ENCODE results near the gene CCDC43. TPM values are rescaled to one million over a fixed set of nuclear protein-coding genes. Genes with fewer than 3 reads are reported as not detected.

CCDC43 gene
- total and polyA plus RNA-seq, 2 of the 13 experiments (the other 11 are each of a cell fraction or from before 2014, with no cell fraction given), result 17.5 to 94.8 TPM

DNA sequence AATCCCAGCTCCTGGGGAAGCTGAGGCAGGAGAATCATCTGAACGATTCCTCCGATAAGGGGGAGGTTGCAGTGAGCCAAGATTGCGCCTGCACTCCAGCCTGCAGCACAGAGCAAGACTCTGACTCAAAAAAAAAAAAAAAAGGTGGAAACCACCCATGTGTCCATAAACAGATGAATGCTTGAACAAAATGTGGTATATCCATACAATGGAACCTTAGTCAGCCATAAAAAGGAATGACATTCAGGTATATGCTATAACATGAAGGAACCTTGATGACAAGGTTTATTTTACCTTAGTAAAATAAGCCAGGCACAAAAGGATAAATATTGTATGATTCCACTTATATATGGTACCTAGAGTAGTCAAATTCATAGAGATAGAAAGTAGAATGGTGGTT lies 36.2 kb downstream of the CCDC43 start:
- in situ Hi-C loops (cut with HindIII; ENCODE audit: extremely low pct_ligation_motif_present, low pct_unique_long_range_greater_than_20kb), result no loop called here

GRCh38 chr17:44652727-44653126 lies 36.8 kb downstream of the CCDC43 start:
- ATAC-seq (no peak), FAIRE-seq (no peak), DNase-seq (ENCODE audit: low spot score) (no peak)
- Histone ChIP-seq H3K79me2 (ENCODE audit: insufficient read depth, low read length) (no peaks in the 10 kb centered on the region), H3K36me3 (replicated peaks in 1 of 2; ENCODE audit: control insufficient read depth in 1 of 2, insufficient read depth in 2 of 2, low read length in 2 of 2) (no peaks in the 10 kb centered on the region), H3K9me3 (ENCODE audit: low read length) (no peaks in the 10 kb centered on the region), H3K27ac (ENCODE audit: extremely low read length, insufficient read depth, low read length) (no peak overlapping the region), H3K27me3 (ENCODE audit: control insufficient read depth in 1 of 2, insufficient read depth in 2 of 2, low read length in 2 of 2) (0 out of 5 replicates have a peak, but pooled peaks cover 0 to 4% of the 10 kb centered on the region in 2 experiments), H3K4me2 (ENCODE audit: low read depth, low read length) (no peak overlapping the region), H4K20me1 (ENCODE audit: insufficient read depth, low read length) (no peaks in the 10 kb centered on the region), H3K4me1 (ENCODE audit: insufficient read depth, low read length) (no peaks in the 10 kb centered on the region), H2AFZ (ENCODE audit: low read length) (no peak overlapping the region), H3K4me3 (replicated peaks in 1 of 3; ENCODE audit: insufficient read depth in 1 of 3, low read depth in 2 of 3, low read length in 3 of 3) (no peak overlapping the region), H3K9ac (ENCODE audit: insufficient read depth, low read depth, low read length) (no peak overlapping the region)
- POLR2A ChIA-PET, result no interaction called here
- CTCF ChIA-PET (ENCODE audit: low intra/inter-chr PET ratio, low total read pairs), result no interaction called here
- in situ Hi-C loops (cut with HindIII; ENCODE audit: extremely low pct_ligation_motif_present, low pct_unique_long_range_greater_than_20kb) (no loop called here), intact Hi-C loops (cut with micrococcal nuclease; ENCODE audit: unreplicated experiment) (no loop called here)
- BruUV-seq (replicated peaks), result no TSS peak
- TF ChIP-seq, protein P1, sequence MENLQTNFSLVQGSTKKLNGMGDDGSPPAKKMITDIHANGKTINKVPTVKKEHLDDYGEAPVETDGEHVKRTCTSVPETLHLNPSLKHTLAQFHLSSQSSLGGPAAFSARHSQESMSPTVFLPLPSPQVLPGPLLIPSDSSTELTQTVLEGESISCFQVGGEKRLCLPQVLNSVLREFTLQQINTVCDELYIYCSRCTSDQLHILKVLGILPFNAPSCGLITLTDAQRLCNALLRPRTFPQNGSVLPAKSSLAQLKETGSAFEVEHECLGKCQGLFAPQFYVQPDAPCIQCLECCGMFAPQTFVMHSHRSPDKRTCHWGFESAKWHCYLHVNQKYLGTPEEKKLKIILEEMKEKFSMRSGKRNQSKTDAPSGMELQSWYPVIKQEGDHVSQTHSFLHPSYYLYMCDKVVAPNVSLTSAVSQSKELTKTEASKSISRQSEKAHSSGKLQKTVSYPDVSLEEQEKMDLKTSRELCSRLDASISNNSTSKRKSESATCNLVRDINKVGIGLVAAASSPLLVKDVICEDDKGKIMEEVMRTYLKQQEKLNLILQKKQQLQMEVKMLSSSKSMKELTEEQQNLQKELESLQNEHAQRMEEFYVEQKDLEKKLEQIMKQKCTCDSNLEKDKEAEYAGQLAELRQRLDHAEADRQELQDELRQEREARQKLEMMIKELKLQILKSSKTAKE (CRISPR knock-in tag; IDR thresholded peaks at IDR 0.05; ENCODE audit: borderline replicate concordance), result no peak
- TF ChIP-seq NR2F1 (CRISPR knock-in tag; IDR thresholded peaks at IDR 0.05), result peak in 1 of 2 experiments; percentile 74; a peak in 2 of 4 replicates
- TF ChIP-seq SOX13 (IDR thresholded peaks at IDR 0.05), result no peak
- no peak for TF ChIP-seq SOX13 (CRISPR knock-in tag; conservative IDR thresholded peaks at IDR 0.05 in 1 of 2, IDR thresholded peaks at IDR 0.05 in 1 of 2)
- TF ChIP-seq AGO1 (IDR thresholded peaks at IDR 0.05; ENCODE audit: low read depth, low read length, poor library complexity, severe bottlenecking), result no peak
- TF ChIP-seq MLLT10 (CRISPR knock-in tag; IDR thresholded peaks at IDR 0.05), result no peak
- TF ChIP-seq ZNF768 (CRISPR knock-in tag; IDR thresholded peaks at IDR 0.05), result no peak
- 24% methylated on average over 8 of the region's 8 CpGs for WGBS (ENCODE audit: low lambda C conversion rate)

More for the DNA sequence above, 36.2 kb downstream of the CCDC43 start:
- Histone ChIP-seq H3K4me1 (ENCODE audit: insufficient read depth, low read length) (no peaks in the 10 kb centered on the region), H3K4me2 (ENCODE audit: low read depth, low read length) (no peak overlapping the region), H3K27ac (ENCODE audit: extremely low read length, insufficient read depth, low read length) (no peak overlapping the region), H3K27me3 (ENCODE audit: control insufficient read depth in 1 of 2, insufficient read depth in 2 of 2, low read length in 2 of 2) (0 out of 5 replicates have a peak, but pooled peaks cover 0 to 4% of the 10 kb centered on the region in 2 experiments), H3K9ac (ENCODE audit: insufficient read depth, low read depth, low read length) (no peak overlapping the region), H3K4me3 (replicated peaks in 1 of 3; ENCODE audit: insufficient read depth in 1 of 3, low read depth in 2 of 3, low read length in 3 of 3) (no peak overlapping the region), H3K9me3 (ENCODE audit: low read length) (no peaks in the 10 kb centered on the region), H4K20me1 (ENCODE audit: insufficient read depth, low read length) (no peaks in the 10 kb centered on the region), H3K79me2 (ENCODE audit: insufficient read depth, low read length) (no peaks in the 10 kb centered on the region), H2AFZ (ENCODE audit: low read length) (no peak overlapping the region), H3K36me3 (replicated peaks in 1 of 2; ENCODE audit: control insufficient read depth in 1 of 2, insufficient read depth in 2 of 2, low read length in 2 of 2) (no peaks in the 10 kb centered on the region)
- no peak for FAIRE-seq
- ChIA-PET CTCF (ENCODE audit: low intra/inter-chr PET ratio, low total read pairs) (no interaction called here), POLR2A (no interaction called here)
- BruUV-seq (replicated peaks), result no TSS peak
- TF ChIP-seq ZNF343 (CRISPR knock-in tag; IDR thresholded peaks at IDR 0.05) (no peak), MAFF (IDR thresholded peaks at IDR 0.05; ENCODE audit: low read depth, low read length) (no peak), ZNF121 (CRISPR knock-in tag; IDR thresholded peaks at IDR 0.05) (no peak), KLF11 (CRISPR knock-in tag; IDR thresholded peaks at IDR 0.05) (no peak), SAP130 (CRISPR knock-in tag; IDR thresholded peaks at IDR 0.05; ENCODE audit: low read depth) (no peak), EZH2 (conservative IDR thresholded peaks at IDR 0.05; ENCODE audit: low read depth, low read length) (no peak)
- TF ChIP-seq, protein P2, sequence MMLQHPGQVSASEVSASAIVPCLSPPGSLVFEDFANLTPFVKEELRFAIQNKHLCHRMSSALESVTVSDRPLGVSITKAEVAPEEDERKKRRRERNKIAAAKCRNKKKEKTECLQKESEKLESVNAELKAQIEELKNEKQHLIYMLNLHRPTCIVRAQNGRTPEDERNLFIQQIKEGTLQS (CRISPR knock-in tag; IDR thresholded peaks at IDR 0.05), result no peak
- no peak for ATAC-seq
- no peak for DNase-seq (ENCODE audit: low spot score)
- WGBS (ENCODE audit: low lambda C conversion rate), result 45% methylated on average over 3 of the region's 3 CpGs
- intact Hi-C loops (cut with micrococcal nuclease; ENCODE audit: unreplicated experiment), result no loop called here
